ENCODE data around the gene PFN3.

GRCh38 chr5:177359860-177360259 is 40.6 kb downstream of the PFN3 start:
- TF ChIP-seq, protein P1, sequence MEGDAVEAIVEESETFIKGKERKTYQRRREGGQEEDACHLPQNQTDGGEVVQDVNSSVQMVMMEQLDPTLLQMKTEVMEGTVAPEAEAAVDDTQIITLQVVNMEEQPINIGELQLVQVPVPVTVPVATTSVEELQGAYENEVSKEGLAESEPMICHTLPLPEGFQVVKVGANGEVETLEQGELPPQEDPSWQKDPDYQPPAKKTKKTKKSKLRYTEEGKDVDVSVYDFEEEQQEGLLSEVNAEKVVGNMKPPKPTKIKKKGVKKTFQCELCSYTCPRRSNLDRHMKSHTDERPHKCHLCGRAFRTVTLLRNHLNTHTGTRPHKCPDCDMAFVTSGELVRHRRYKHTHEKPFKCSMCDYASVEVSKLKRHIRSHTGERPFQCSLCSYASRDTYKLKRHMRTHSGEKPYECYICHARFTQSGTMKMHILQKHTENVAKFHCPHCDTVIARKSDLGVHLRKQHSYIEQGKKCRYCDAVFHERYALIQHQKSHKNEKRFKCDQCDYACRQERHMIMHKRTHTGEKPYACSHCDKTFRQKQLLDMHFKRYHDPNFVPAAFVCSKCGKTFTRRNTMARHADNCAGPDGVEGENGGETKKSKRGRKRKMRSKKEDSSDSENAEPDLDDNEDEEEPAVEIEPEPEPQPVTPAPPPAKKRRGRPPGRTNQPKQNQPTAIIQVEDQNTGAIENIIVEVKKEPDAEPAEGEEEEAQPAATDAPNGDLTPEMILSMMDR (IDR thresholded peaks at IDR 0.05): no peak
- TF ChIP-seq POLR2A (IDR thresholded peaks at IDR 0.05): no peak

Data from lower leg skin (tissue), 3 donors.